SU-DHL-6 (cell line): ENCODE results near the gene GAPDHS.

Experiments
- H2AFZ ChIP-seq: fragments of 200-600 bp; sonication (generic); 2 replicates; pipeline ENCODE4 v1.6.1; 2014; ENCODE audit warnings: low read depth, mild to moderate bottlenecking, moderate library complexity, mixed read lengths, antibody characterized with exemption, low read length; ENCODE audit not compliant: severe bottlenecking
- H3F3A ChIP-seq: fragments of 200-600 bp; shearing (Covaris generic); 2 replicates; pipeline ENCODE4 v1.6.0; 2016; ENCODE audit warnings: antibody characterized with exemption, mild to moderate bottlenecking; ENCODE audit not compliant: insufficient read depth
- H3K27ac ChIP-seq: fragments of 200-600 bp; sonication (generic); 2 replicates; pipeline ENCODE4 v1.5.1; 2016; ENCODE audit warnings: low read depth, mild to moderate bottlenecking, low read length, moderate library complexity, mixed read lengths
- H3K27me3 ChIP-seq: fragments of 200-600 bp; sonication (generic), shearing (Covaris generic); 2 replicates; pipeline ENCODE4 v1.6.0; 2014; ENCODE audit warnings: mild to moderate bottlenecking, low read length
- H3K36me3 ChIP-seq: fragments of 200-600 bp; sonication (generic); 2 replicates; pipeline ENCODE4 v1.6.1; 2014; ENCODE audit warnings: mild to moderate bottlenecking, low read length, mixed read lengths
- H3K4me2 ChIP-seq: fragments of 300-600, 200-600 bp; shearing (Covaris generic), sonication (generic); 2 replicates; pipeline ENCODE4 v1.6.0; 2014; ENCODE audit warnings: low read length, low read depth, mild to moderate bottlenecking; ENCODE audit not compliant: poor library complexity, severe bottlenecking
- H3K4me3 ChIP-seq: fragments of 200-600 bp; sonication (generic); 2 replicates; pipeline ENCODE4 v1.5.1; 2014; ENCODE audit warnings: antibody characterized with exemption, low read length, mild to moderate bottlenecking, mixed read lengths; ENCODE audit not compliant: insufficient read depth, poor library complexity, severe bottlenecking
- H3K79me2 ChIP-seq: fragments of 200-600 bp; sonication (generic); 2 replicates; pipeline ENCODE4 v1.6.1; 2014; ENCODE audit warnings: mild to moderate bottlenecking, low read length, moderate library complexity; ENCODE audit not compliant: insufficient read depth
- H3K9ac ChIP-seq: fragments of 200-600 bp; sonication (generic); 2 replicates; pipeline ENCODE4 v1.7.0; 2014; ENCODE audit warnings: mild to moderate bottlenecking, low read length
- H3K9me2 ChIP-seq: fragments of 200-600 bp; sonication (generic); replicated peaks from 2 replicates; pipeline ENCODE4 v1.6.1; 2014; ENCODE audit warnings: low read length; ENCODE audit not compliant: insufficient read depth
- H3K9me3 ChIP-seq: fragments of 200-600 bp; sonication (generic); 2 replicates; pipeline ENCODE4 v1.6.1; 2014; ENCODE audit warnings: low read length, mixed read lengths; ENCODE audit not compliant: insufficient read depth
- H4K20me1 ChIP-seq: fragments of 200-600 bp; sonication (generic); 2 replicates; pipeline ENCODE4 v1.6.1; 2014; ENCODE audit warnings: low read depth, mild to moderate bottlenecking, antibody characterized with exemption, low read length, moderate library complexity, mixed read lengths
- CTCF ChIP-seq: fragments of 200-600 bp; sonication (generic); IDR thresholded peaks from one replicate; pipeline ENCODE4 v1.5.1; 2017; ENCODE audit warnings: antibody characterized with exemption, mild to moderate bottlenecking, low read length, moderate library complexity; ENCODE audit not compliant: insufficient read depth, poor library complexity, severe bottlenecking
- EZH2phosphoT487 ChIP-seq: fragments of 200-600 bp; sonication (generic), shearing (Covaris generic); conservative IDR thresholded peaks from 2 replicates; pipeline ENCODE4 v1.6.1; 2018; ENCODE audit warnings: mild to moderate bottlenecking, antibody characterized with exemption, low read length, moderate library complexity, mixed read lengths

GAPDHS gene

DNA sequence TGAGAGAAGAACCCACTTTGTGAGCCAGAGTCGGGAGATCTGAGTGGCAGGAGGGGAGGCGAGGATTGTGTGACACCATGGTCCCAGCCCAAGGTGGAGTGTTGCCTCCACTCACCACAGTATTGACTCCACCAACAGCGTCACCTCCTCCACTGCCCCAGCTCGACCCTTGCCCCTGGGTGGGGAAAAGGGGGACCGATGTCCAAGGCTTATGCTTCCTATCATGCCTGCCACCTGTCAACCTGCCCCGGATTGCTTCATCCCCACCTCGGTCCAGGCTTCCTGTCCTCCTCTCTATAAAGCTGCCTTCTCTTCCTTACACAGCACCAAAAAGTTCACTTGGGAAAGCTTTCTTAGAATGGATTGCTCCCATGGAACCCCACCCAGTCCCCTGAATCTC is 27.2 kb upstream of the GAPDHS start:
- H3K4me3 ChIP-seq, result no peak overlapping the region
- H4K20me1 ChIP-seq, result no peaks in the 10 kb centered on the region
- no peaks in the 10 kb centered on the region for H3F3A ChIP-seq
- H3K9ac ChIP-seq, result no peak overlapping the region
- no peak overlapping the region for H2AFZ ChIP-seq
- H3K27ac ChIP-seq, result no peak overlapping the region
- no peaks in the 10 kb centered on the region for H3K79me2 ChIP-seq
- H3K4me2 ChIP-seq, result no peak overlapping the region
- H3K27me3 ChIP-seq, result peaks cover 4% of the 10 kb centered on the region; the same call in 1 of the 2 replicates
- no peaks in the 10 kb centered on the region for H3K36me3 ChIP-seq
- TF ChIP-seq EZH2phosphoT487 (no peak), CTCF (no peak)
- no peaks in the 10 kb centered on the region for H3K9me2 ChIP-seq
- H3K9me3 ChIP-seq, result no peaks in the 10 kb centered on the region

DNA sequence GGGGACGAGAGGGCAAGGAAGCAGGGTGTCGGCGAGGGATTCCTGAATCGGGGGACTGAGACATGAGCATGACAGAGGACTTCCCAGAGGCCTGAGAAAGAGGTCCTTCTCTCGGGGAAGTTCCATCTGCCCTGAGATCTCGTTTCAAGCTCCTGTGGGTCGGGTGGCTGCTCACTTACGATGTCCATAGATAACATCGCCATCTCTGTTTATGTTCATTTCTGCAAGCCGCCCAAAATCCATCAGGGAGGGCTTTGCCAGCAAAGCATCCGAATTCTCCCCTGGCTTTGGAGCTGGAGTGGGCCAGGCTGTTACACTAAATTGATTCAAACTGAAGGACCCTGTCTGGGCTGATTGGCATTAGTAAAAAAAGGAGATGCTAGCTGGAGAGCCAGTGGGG is 25.7 kb upstream of the GAPDHS start:
- Histone ChIP-seq H3K27ac (no peak overlapping the region), H4K20me1 (no peaks in the 10 kb centered on the region), H3K4me2 (no peak overlapping the region), H2AFZ (no peak overlapping the region), H3K9me2 (no peaks in the 10 kb centered on the region), H3F3A (no peaks in the 10 kb centered on the region), H3K36me3 (no peaks in the 10 kb centered on the region), H3K79me2 (no peaks in the 10 kb centered on the region), H3K9ac (no peak overlapping the region), H3K4me3 (no peak overlapping the region), H3K27me3 (peaks cover 4% of the 10 kb centered on the region; the same call in 1 of the 2 replicates), H3K9me3 (no peaks in the 10 kb centered on the region)
- TF ChIP-seq EZH2phosphoT487 (no peak), CTCF (no peak)

- H3K9ac ChIP-seq, result no peak overlapping the region
- no peaks in the 10 kb centered on the region for H3K9me3 ChIP-seq
- no peaks in the 10 kb centered on the region for H4K20me1 ChIP-seq
- peaks cover 4% of the 10 kb centered on the region; the same call in 1 of the 2 replicates for H3K27me3 ChIP-seq
- H2AFZ ChIP-seq, result no peak overlapping the region
- no peak overlapping the region for H3K4me3 ChIP-seq
- no peaks in the 10 kb centered on the region for H3K9me2 ChIP-seq
- no peak overlapping the region for H3K27ac ChIP-seq
- H3K36me3 ChIP-seq, result no peaks in the 10 kb centered on the region
- H3K4me2 ChIP-seq, result no peak overlapping the region
- no peaks in the 10 kb centered on the region for H3K79me2 ChIP-seq
- no peak for TF ChIP-seq CTCF
- no peak for TF ChIP-seq EZH2phosphoT487
- H3F3A ChIP-seq, result no peaks in the 10 kb centered on the region
These were observed 25.1 kb upstream of the GAPDHS start for GRCh38 chr19:35508129-35508528.
